ENCODE measurements around the gene IL1RL2.

Gene IL1RL2

GRCh38 chr2:102184018-102184417 is 2.8 kb upstream of the IL1RL2 start:
- no peak overlapping the region for H3K4me3 ChIP-seq (ENCODE audit: low read depth, low read length)
- no peak for TF ChIP-seq CTCF (IDR thresholded peaks at IDR 0.05; ENCODE audit: low read depth, low read length)

GRCh38 chr2:102184568-102184967 is 2.3 kb upstream of the IL1RL2 start:
- no peak for TF ChIP-seq CTCF (IDR thresholded peaks at IDR 0.05; ENCODE audit: low read depth, low read length)
- H3K4me3 ChIP-seq (ENCODE audit: low read depth, low read length) = no peak overlapping the region

- TF ChIP-seq CTCF (IDR thresholded peaks at IDR 0.05; ENCODE audit: low read depth, low read length) = peak; percentile 46
- no peak overlapping the region for H3K4me3 ChIP-seq (ENCODE audit: low read depth, low read length)
Observed at GRCh38 chr2:102185347-102185746, 1.5 kb upstream of the IL1RL2 start.

- H3K4me3 ChIP-seq (ENCODE audit: low read depth, low read length) = peak overlapping the region; percentile 44
- peak; percentile 10; the same call in 1 of the 2 replicates for TF ChIP-seq CTCF (IDR thresholded peaks at IDR 0.05; ENCODE audit: low read depth, low read length)
Observed at GRCh38 chr2:102187496-102188150, 800 bp downstream of the IL1RL2 start.

GRCh38 chr2:102190430-102191107 is 3.7 kb downstream of the IL1RL2 start:
- TF ChIP-seq CTCF (IDR thresholded peaks at IDR 0.05; ENCODE audit: low read depth, low read length) = no peak
- no peak overlapping the region for H3K4me3 ChIP-seq (ENCODE audit: low read depth, low read length)

GRCh38 chr2:102191501-102191900 is 4.7 kb downstream of the IL1RL2 start:
- TF ChIP-seq CTCF (IDR thresholded peaks at IDR 0.05; ENCODE audit: low read depth, low read length) = no peak

GRCh38 chr2:102193074-102193473 is 6.3 kb downstream of the IL1RL2 start:
- no peak for TF ChIP-seq CTCF (IDR thresholded peaks at IDR 0.05; ENCODE audit: low read depth, low read length)
- no peak overlapping the region for H3K4me3 ChIP-seq (ENCODE audit: low read depth, low read length)

More at GRCh38 chr2:102191501-102191900, 4.7 kb downstream of the IL1RL2 start:
- no peak overlapping the region for H3K4me3 ChIP-seq (ENCODE audit: low read depth, low read length)
